ENCODE results near the gene MYL6. TPM values are rescaled to one million over a fixed set of nuclear protein-coding genes. Genes with fewer than 3 reads are reported as not detected.

The MYL6 gene
- total and polyA plus RNA-seq, 4 donors, result 1,811 to 7,311 (median 4,603) TPM

GRCh38 chr12:56208006-56208405 lies 49.8 kb downstream of the MYL6 start:
- Histone ChIP-seq H3K4me1 (ENCODE audit: control insufficient read depth in 1 of 2, insufficient read depth in 2 of 2, low read length in 2 of 2) (no peaks in the 10 kb centered on the region), H3K27ac (ENCODE audit: low read depth in 1 of 2, low read length in 2 of 2) (no peak overlapping the region), H3K4me3 (ENCODE audit: low read length in 2 of 2) (no peak overlapping the region), H3K9me3 (ENCODE audit: control insufficient read depth, low read length) (no peaks in the 10 kb centered on the region), H3K27me3 (ENCODE audit: control insufficient read depth in 1 of 2, insufficient read depth in 2 of 2, low read length in 1 of 2) (no peaks in the 10 kb centered on the region), H3K36me3 (ENCODE audit: control insufficient read depth in 1 of 2, insufficient read depth in 2 of 2, low read length in 1 of 2) (peaks cover 7 to 20% of the 10 kb centered on the region in 2 donors)
- ATAC-seq (ENCODE audit: low FRiP score) (no peak), DNase-seq (no peak)
- intact Hi-C loops (cut with DNase I), result no loop called here
- 75 to 83% methylated on average over 6 of the region's 6 CpGs for WGBS, 2 donors

Other genes with a start within 250 kb of the MYL6 start
- gene PYM1, start 230.5 kb upstream of the MYL6 start, total RNA-seq, result 10 to 100 TPM; 21.9 to 23.5 TPM
- 10 to 100 TPM; 28.9 to 40.2 TPM for gene PYM1, start 230.5 kb upstream of the MYL6 start, polyA plus RNA-seq
- gene DGKA, start 227.2 kb upstream of the MYL6 start, total RNA-seq, result 10 to 100 TPM; 74.1 to 86.5 TPM
- 10 to 100 TPM; 41.4 to 85.6 TPM for gene DGKA, start 227.2 kb upstream of the MYL6 start, polyA plus RNA-seq
- gene PMEL, start 192.3 kb upstream of the MYL6 start, total RNA-seq, result 1 to 10 TPM in 1 of 2 donors, under 1 TPM in 1; 0.93 to 2.0 TPM
- 1 to 10 TPM in 1 of 2 donors, under 1 TPM in 1; 0.64 to 2.9 TPM for gene PMEL, start 192.3 kb upstream of the MYL6 start, polyA plus RNA-seq
- 10 to 100 TPM; 29.8 to 35.5 TPM for gene CDK2, start 191.5 kb upstream of the MYL6 start, total RNA-seq
- gene CDK2, start 191.5 kb upstream of the MYL6 start, polyA plus RNA-seq, result 10 to 100 TPM; 27.9 to 36.5 TPM
- 100 to 1,000 TPM; 115 to 126 TPM for gene RAB5B, start 184.3 kb upstream of the MYL6 start, total RNA-seq
- 10 to 100 TPM; 58.4 to 86.2 TPM for gene RAB5B, start 184.3 kb upstream of the MYL6 start, polyA plus RNA-seq
- gene SUOX, start 161.1 kb upstream of the MYL6 start, total RNA-seq, result 10 to 100 TPM; 17.7 to 18.3 TPM
- gene SUOX, start 161.1 kb upstream of the MYL6 start, polyA plus RNA-seq, result 10 to 100 TPM in 1 of 2 donors, 1 to 10 TPM in 1; 6.4 to 17.6 TPM
- gene IKZF4, start 137.3 kb upstream of the MYL6 start, total RNA-seq, result 10 to 100 TPM in 1 of 2 donors, 1 to 10 TPM in 1; 9.8 to 12.2 TPM
- gene IKZF4, start 137.3 kb upstream of the MYL6 start, polyA plus RNA-seq, result 1 to 10 TPM; 1.8 to 5.3 TPM
- 10 to 100 TPM; 40.5 to 69.1 TPM for gene RPS26, start 116.4 kb upstream of the MYL6 start, total RNA-seq
- 1,000 to 10,000 TPM in 1 of 2 donors, 100 to 1,000 TPM in 1; 973 to 1,454 TPM for gene RPS26, start 116.4 kb upstream of the MYL6 start, polyA plus RNA-seq
- gene ERBB3, start 78.2 kb upstream of the MYL6 start, total RNA-seq, result 1 to 10 TPM; 3.2 to 5.1 TPM
- 1 to 10 TPM in 1 of 2 donors, under 1 TPM in 1; 0.23 to 9.6 TPM for gene ERBB3, start 78.2 kb upstream of the MYL6 start, polyA plus RNA-seq
- 10 to 100 TPM; 59.9 to 63.5 TPM for gene PA2G4, start 53.8 kb upstream of the MYL6 start, total RNA-seq
- 10 to 100 TPM; 79.6 to 80.8 TPM for gene PA2G4, start 53.8 kb upstream of the MYL6 start, polyA plus RNA-seq
- gene RPL41, start 41.7 kb upstream of the MYL6 start, total RNA-seq, result 1,000 to 10,000 TPM; 2,225 to 2,370 TPM
- 1,000 to 10,000 TPM; 5,850 to 7,278 TPM for gene RPL41, start 41.7 kb upstream of the MYL6 start, polyA plus RNA-seq
- 1 to 10 TPM; 8.9 to 9.6 TPM for gene ZC3H10, start 40.1 kb upstream of the MYL6 start, total RNA-seq
- gene ZC3H10, start 40.1 kb upstream of the MYL6 start, polyA plus RNA-seq, result 1 to 10 TPM; 1.8 to 3.1 TPM
- gene ESYT1, start 30.1 kb upstream of the MYL6 start, total RNA-seq, result 100 to 1,000 TPM; 103 to 106 TPM
- 10 to 100 TPM; 27.0 to 54.6 TPM for gene ESYT1, start 30.1 kb upstream of the MYL6 start, polyA plus RNA-seq
- 10 to 100 TPM; 30.2 to 34.2 TPM for gene MYL6B, start 5.8 kb upstream of the MYL6 start, total RNA-seq
- 100 to 1,000 TPM in 1 of 2 donors, 10 to 100 TPM in 1; 66.6 to 101 TPM for gene MYL6B, start 5.8 kb upstream of the MYL6 start, polyA plus RNA-seq
- 100 to 1,000 TPM; 118 to 140 TPM for gene SMARCC2, start 31.1 kb downstream of the MYL6 start, total RNA-seq
- 10 to 100 TPM; 45.0 to 56.2 TPM for gene SMARCC2, start 31.1 kb downstream of the MYL6 start, polyA plus RNA-seq
- gene RNF41, start 63.6 kb downstream of the MYL6 start, total RNA-seq, result 10 to 100 TPM; 50.9 to 61.4 TPM
- 10 to 100 TPM; 32.9 to 39.3 TPM for gene RNF41, start 63.6 kb downstream of the MYL6 start, polyA plus RNA-seq
- gene NABP2, start 66.0 kb downstream of the MYL6 start, total RNA-seq, result 10 to 100 TPM; 18.6 to 19.7 TPM
- gene NABP2, start 66.0 kb downstream of the MYL6 start, polyA plus RNA-seq, result 10 to 100 TPM; 25.7 to 28.6 TPM
- gene SLC39A5, start 71.7 kb downstream of the MYL6 start, total RNA-seq, result not detected
- 10 to 100 TPM in 1 of 2 donors, 1 to 10 TPM in 1; 1.1 to 21.4 TPM for gene SLC39A5, start 71.7 kb downstream of the MYL6 start, polyA plus RNA-seq
- gene ANKRD52, start 100.0 kb downstream of the MYL6 start, total RNA-seq, result 10 to 100 TPM; 30.5 to 37.9 TPM
- 1 to 10 TPM; 4.4 to 9.3 TPM for gene ANKRD52, start 100.0 kb downstream of the MYL6 start, polyA plus RNA-seq
- 10 to 100 TPM; 11.1 to 11.2 TPM for gene COQ10A, start 108.6 kb downstream of the MYL6 start, total RNA-seq
- 10 to 100 TPM; 11.9 to 18.9 TPM for gene COQ10A, start 108.6 kb downstream of the MYL6 start, polyA plus RNA-seq
- 100 to 1,000 TPM; 103 to 104 TPM for gene CS, start 142.0 kb downstream of the MYL6 start, total RNA-seq
- 10 to 100 TPM; 49.5 to 56.3 TPM for gene CS, start 142.0 kb downstream of the MYL6 start, polyA plus RNA-seq
- 10 to 100 TPM; 72.2 to 92.0 TPM for gene CNPY2, start 157.6 kb downstream of the MYL6 start, total RNA-seq
- 100 to 1,000 TPM in 1 of 2 donors, 10 to 100 TPM in 1; 96.2 to 149 TPM for gene CNPY2, start 157.6 kb downstream of the MYL6 start, polyA plus RNA-seq
- 10 to 100 TPM; 40.1 to 83.5 TPM for gene PAN2, start 175.6 kb downstream of the MYL6 start, total RNA-seq
- gene PAN2, start 175.6 kb downstream of the MYL6 start, polyA plus RNA-seq, result 10 to 100 TPM in 1 of 2 donors, 1 to 10 TPM in 1; 6.1 to 73.2 TPM
- gene IL23A, start 180.5 kb downstream of the MYL6 start, total RNA-seq, result under 1 TPM in 1 of 2 donors, not detected in 1; 0.52 TPM
- not detected for gene IL23A, start 180.5 kb downstream of the MYL6 start, polyA plus RNA-seq
- 100 to 1,000 TPM; 129 to 191 TPM for gene STAT2, start 201.7 kb downstream of the MYL6 start, total RNA-seq
- 100 to 1,000 TPM in 1 of 2 donors, 10 to 100 TPM in 1; 20.0 to 111 TPM for gene STAT2, start 201.7 kb downstream of the MYL6 start, polyA plus RNA-seq
- not detected for gene APOF, start 204.5 kb downstream of the MYL6 start, total RNA-seq
- under 1 TPM in 1 of 2 donors, not detected in 1; 0.50 TPM for gene APOF, start 204.5 kb downstream of the MYL6 start, polyA plus RNA-seq